GM20431 (cell line): ENCODE measurements around the gene CERS6.
"Not testable (repeated sequence)": the region's sequence is repeated elsewhere in the genome, so short reads cannot be mapped to it uniquely, and the experiment has no call there.

Source experiments
- in situ Hi-C: fragments of 300-500 bp; cut with MseI, MboI; formaldehyde crosslinking; loops from one replicate; pipeline ENCODE4 v1.15.0; 2020; ENCODE audit warnings: low sequenced_read_pairs; ENCODE audit not compliant: unreplicated experiment

The CERS6 gene

DNA sequence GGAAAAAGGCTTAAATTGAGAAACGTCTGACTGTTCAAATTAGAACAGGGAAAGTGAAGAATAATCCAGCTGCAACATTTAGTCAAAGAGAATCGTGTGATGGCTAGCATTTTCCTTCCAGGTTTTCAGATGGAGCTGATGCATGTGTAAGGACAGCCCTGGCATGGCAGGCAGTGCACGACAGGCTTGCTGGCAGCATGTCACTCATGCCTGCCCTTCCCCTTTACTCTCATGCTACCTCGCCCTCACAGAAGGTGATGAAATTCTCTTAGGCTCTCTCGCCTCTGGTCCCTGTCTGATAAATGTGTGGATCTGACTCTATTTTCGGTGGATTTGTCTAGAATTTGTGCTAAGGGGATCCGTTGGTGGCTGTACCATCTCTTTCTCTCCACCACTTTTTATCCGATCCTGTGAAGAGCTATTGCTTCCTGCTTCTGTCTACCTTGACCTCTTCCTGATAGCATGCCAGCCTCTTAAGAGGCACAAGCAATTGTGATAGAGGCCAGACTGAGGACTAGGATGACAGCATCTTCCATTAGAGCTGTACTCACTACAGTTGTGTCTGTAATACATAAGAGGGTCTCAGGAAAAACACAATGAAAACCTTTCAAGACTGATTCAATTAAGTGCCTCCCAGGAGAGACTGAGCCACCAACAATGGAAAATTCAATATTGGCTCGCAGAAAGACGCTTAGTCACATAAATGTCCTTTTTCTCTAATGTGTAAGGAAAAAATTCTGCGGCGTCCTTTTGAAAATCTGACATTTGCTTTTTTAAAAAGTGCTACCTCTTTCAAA is 280.8 kb downstream of the CERS6 start:
- in situ Hi-C loops, result no loop called here

DNA sequence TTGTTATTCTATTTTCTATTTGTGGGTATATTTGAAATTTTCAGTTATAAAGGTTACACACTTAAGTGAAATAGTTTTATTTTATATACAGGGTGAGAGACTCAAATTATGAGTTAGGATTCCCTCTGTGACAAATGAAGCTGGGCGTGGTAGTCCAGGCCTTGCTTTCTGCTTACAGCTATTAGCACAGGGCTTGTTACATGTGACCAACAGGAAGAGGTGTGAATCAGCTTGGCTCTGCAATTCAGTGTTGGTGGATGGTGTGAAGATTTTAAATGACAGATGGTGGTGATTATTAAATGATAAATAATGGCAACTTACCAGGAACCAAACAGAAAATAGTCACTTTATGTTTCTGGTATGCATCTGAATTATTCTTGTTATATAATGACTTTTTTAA is 282.0 kb downstream of the CERS6 start:
- in situ Hi-C loops, result no loop called here

DNA sequence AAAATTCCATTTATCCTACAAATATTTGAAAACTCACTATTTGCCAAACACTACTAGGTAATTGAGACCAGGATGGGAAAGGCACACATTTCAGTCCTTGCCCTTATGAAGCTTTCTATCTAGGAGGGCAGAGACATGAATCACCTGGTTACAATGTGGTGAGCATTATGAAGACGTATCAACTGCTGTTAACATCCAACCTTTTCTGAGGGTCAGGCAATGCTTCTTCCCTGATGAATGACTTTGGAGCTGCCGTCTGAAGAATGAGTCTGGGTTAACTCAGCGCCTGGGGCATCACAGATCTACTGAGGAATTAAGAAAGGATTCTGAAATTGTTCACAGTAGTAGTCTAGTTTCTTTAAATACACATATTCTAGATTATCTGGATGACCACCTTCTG is 284.3 kb downstream of the CERS6 start:
- in situ Hi-C loops, result no loop called here

DNA sequence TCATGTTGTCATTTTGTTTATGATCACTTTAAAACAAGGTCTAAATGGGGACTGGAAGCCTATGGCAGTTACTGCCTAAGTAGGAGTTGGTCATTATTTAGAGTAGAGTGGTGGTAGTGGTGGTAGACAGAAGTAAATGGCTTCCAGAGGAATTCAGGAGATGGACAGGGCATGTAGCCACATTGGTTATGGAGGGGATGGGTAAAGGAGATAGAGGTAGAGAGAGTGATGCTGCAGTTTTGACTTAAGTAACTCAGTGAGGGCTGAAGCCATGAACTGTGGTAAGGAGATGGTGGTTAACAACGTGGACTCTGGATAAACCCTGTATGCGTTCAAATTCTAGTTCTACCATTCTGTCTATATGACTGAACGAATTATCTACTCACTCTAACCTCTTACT is 284.7 kb downstream of the CERS6 start:
- in situ Hi-C loops, result no loop called here

DNA sequence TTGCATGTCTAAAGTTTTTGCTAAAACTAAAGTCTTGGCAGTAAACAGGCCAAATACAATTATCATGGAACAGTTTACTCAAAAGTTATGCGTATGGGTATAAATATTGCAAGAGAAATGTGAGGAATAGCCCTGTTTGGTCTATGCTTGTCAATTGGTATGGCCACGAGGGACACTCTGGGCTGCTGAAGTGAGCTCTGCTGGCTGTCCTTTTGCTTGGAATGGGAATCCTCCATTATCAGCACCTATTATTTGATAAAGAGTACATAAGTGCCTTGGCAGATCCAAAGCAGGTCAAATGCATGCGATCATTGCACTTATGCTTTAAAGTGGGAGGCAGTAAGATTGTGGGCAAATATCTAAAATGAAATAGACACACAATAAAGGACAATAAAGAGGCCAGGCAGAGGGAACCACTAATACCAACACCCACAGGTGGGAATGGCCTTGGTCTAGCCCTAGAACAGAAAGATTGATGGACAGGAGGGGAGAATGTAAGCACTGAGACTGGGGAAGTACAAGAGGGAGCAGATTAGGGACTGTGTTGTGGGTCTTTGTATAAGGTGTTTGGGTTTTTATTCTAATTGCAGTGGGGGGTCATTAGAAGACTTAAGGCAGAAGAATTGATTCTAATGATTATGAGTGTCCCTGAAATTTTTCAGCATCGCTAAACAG is 286.3 kb downstream of the CERS6 start:
- in situ Hi-C loops, result no loop called here

DNA sequence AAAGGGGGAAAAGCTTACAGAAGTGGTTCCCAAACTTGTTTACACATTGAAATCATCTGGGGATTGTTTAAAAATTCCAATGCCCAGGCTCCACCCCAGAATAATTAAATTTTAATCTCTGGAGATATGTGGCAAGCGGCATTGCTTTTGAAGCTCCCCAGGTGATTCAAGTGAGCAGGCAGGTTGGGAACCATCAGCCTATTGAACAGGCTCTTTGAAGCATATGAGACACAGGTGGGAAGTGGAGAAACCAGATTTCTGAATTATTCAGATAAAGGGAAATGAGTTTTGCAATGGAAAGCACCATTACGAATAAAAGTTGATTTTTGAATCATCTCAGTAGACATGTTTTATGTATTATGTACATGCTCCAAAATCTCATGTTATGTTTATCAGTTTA is 288.8 kb downstream of the CERS6 start:
- in situ Hi-C loops, result no loop called here

DNA sequence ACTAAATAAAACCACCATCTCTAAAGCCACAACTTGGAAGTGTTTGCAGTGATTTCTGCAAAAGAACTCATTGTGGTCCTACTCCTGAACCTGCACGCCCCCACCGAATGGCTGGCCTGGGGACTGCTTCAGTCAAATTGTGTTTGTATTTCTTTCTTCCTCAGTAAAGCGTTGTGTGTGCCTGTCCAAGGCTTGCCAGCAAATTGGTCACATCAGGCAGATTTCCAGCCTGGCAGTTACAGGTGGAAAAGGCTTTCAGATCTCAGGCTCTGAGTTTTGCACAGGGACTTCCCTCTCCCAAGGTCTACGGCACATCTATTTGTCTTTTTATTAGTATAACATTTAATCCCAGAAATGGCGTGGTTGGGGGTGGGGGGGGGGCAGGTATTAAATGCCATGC is 292.4 kb downstream of the CERS6 start:
- in situ Hi-C loops, result no loop called here

DNA sequence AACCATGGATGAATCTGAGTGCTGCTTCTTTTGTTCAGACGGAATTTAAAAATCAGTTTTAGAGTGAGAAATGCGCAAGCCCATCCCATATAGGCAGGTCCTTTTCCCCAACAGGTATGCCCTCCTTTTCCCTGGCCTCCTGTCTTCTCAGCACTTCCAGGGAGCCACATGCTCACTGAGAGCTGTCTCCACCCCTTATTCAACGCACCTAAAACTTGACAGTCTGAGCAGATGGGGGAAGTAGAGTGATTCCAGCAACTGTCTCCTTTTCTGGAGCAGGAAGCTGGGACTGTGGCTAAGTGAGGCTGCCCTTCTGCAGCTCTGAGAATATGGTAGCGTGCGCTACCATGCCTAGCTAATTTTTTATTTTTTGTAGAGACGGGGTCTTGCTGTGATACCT is 293.2 kb downstream of the CERS6 start:
- in situ Hi-C loops, result no loop called here

DNA sequence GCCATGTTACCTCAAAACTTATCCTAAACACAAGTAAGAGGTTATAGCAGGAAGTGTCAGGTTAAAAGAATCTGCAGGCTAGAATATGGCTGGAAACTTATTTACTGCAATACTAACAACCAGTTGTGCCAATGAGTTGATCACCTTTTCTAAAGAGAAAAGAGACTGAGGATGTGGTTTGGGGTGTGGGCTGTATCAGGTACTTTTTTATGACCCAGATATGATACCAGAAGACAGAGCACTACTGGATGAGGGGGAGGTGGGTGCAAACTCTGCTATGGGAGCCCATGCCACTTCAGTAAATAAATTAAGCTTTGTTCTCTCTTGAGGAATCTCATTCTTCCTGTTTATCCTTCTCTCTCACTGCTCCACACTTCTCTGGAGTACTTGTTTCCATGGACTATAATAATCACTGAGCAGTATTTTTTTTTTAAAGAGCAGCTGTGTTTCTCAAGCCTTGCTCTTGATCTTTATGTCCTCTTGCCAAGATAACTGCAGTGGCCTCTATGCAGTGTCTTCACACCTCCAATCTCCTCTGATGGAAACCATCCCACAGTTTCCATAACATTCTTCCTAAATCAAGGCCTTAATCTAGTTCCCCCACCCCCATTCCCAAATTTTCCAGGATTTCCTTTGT is 295.1 kb downstream of the CERS6 start:
- in situ Hi-C loops, result no loop called here

DNA sequence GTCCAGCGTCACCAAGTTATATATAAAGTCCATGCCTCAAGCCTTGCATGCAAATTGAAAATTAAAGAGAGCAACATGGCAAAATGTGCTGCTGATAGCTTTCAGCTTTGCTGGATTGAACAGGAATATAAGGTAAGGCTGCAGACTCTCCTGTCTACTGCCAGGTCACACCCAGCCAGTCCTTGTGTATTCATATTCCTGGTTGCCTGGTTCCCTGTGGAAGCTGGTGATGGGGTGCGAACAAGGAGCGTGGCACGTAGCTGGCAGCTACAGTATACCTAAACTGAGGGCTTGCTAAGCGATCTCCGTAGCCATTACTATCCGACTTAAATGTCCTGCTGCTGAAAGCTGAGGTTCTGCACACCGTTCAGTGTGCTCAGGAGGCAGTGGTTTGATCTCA is 296.3 kb downstream of the CERS6 start:
- in situ Hi-C loops, result no loop called here

DNA sequence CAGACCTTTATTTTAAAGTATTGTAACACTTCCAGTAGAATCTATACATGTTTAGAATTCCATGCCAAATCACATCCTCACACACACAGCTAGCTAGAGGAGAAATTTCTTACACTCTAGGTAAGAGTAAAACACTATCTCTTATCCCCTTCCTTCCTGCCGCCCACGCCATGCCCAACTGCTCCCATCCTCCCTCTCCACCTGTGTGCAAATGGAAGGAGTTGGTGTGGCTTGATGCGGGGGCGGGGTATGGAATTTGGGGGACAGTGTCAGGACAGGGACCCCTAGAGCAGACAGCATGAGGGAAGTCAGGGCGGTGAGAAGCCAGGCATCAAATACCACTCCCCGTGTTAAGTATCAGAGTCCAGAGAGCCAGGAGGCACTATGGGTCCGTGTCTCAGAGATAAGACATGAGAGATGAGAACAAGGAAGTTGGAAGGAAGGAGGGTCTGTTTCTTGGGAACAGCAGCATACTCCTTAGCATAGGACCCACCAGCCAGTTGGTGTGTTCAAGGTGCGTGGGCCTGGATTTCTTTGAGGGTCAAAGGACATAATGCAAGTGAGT is 297.8 kb downstream of the CERS6 start:
- in situ Hi-C loops, result no loop called here

DNA sequence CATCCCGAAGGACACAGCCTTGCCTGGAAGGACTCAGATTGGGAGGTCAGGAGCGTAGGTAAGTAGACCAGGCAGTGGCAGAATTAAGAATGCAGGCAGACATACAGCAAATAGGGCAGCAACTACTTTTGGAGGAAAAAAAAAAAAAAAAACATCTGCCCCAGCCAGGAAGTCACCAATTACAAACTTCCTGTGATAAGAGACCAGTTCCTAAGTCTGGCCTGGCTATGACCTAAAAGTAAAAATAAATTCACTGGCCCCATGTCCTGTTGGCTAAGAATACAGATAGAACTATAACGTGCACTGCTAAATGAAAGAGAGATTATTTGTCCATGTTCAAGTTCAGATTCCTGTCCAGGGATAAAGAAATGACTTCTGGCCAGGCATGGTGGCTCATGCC is 301.2 kb downstream of the CERS6 start:
- in situ Hi-C loops, result no loop called here

DNA sequence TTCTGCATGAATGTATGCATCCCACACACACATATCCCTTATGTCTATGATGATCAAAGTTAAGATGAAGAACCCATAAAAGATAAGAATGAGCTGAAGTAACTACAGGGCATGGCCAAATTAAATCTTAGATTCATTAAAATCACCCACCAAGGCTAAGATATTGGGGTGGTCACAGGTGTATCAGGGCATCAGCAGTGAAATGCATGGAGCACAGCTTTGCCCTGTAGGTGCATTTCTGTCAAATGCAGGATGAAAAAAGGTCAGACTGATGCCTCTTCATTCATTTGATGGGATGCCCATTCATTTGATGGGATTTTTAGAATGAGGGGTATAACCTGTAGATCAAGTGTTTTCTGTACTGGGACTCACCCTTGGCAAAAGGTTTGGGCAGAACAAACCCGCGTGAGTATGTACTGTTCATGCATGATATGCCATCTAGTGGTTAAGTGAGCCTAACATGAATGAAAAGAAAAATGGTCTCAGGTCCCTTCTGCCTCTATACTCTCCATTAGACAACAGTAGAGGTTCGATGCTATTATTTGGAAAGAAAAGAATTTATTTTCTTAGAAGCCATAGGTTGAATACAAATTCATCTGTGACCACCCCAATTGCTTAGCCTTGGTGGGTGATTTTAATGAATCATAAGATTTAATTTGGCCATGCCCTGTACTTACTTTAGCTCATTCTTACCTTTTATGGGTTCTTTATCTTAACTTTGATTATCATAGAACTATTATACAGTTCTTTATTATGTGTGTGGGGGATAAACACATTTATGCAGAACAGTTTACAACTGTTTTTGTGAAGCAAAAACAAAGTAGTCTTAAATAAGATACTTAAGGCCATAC is 303.1 kb downstream of the CERS6 start:
- in situ Hi-C loops, result no loop called here

DNA sequence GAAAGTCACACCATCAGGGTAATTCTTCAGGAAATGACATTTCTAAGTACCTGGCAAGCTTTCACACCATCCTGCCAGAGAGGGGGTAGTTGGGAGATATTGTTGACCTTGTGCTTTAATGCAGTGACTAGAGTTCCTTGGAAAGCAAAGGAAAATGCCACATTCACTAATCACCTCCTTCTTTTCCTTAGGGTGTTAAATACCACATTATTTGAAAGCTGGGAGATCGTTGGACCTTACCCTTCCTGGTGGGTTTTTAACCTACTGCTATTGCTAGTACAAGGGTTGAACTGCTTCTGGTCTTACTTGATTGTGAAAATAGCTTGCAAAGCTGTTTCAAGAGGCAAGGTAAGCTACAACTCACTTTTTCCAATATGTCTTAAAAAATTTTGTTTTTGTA is 309.3 kb downstream of the CERS6 start:
- in situ Hi-C loops, result no loop called here

DNA sequence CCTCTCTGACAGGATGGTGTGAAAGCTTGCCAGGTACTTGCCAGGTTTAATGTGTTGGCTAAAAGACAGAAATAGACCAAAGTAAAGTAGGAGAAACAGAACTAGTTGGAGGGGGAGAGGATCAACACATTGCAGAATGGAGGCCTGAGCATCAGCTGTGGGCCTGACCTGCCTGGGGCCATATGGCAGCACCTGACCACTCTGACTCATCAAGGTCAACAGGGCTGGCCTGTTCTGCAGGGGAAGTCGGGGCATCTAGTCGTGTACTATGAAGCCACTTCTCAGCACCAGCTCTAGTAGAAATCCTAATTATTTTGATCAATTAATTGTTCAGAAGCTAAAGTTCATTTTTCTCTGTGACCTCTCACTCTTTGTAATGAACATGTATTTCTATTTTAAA is 310.5 kb downstream of the CERS6 start:
- in situ Hi-C loops, result no loop called here

DNA sequence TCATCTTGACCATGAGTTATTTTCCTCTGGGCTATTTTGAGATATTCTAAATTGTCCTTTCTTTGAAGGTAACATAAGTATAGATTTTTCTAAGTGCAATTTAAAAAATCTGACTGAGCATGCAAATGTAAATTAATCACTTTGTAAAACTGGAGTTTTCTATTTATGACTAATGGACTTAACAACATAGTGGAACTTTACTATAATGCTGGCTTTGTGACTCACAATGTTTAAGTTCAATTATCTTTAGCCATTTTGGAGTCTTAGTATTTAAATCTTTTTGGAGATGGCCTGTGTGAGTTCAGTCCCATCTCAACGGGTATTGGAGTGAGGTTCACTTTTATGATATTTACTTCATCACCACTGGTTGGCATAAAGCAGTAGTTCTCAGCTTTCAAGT is 311.2 kb downstream of the CERS6 start:
- in situ Hi-C loops, result no loop called here

DNA sequence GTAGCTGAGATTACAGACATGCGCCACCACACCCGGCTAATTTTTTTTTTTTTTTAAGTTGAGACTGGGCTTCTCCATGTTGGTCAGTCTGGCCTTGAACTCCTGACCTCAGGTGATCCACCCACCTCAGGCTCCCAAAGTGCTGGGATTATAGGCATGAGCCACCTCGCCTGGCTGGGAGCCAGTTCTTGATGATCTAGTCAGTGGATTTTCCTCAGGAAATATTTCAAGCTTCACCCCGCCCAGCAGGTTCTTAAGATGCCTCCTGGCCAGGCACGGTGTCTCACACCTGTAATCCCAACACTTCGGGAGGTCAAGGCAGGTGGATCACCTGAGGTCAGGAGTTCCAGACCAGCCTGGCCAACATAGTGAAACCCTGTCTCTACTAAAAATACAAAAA is 312.3 kb downstream of the CERS6 start:
- in situ Hi-C loops, result not testable (repeated sequence)

DNA sequence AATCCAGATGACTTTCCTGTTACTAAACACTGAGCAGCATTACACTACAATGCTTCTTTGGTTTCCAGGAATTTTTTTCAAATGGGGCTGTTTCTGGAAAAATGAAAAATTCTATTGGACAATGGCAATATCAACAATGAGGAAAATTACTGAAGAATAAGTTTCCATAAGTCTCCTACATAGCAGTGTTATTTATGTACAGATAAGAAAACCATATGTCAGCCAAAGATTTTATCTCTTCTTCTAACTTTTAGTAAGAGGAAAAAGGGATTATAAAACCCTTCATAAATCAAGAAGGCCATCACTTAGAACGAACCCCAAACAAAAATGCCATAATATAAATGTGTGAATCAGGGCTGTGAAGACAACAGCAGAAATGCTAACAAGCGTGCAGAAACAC is 314.7 kb downstream of the CERS6 start:
- in situ Hi-C loops, result no loop called here

DNA sequence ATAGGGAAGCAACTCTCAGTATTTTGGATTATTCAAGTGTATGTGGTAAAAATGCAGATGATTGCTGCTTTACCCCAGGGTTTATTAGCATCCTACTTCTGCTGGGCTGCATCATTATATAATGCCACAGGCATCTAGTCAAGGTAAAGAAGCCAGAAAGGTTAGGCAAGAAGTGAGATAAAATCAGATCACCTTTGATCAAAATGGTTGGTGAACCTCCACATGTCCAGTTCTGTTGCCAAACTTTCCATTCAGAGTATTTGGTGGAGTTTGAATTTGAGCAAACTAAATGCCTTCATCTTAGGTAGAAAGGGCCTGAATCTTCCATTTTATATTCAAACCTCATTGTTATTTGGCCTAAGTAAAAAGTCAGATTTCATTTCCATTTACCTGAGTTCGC is 316.6 kb downstream of the CERS6 start:
- in situ Hi-C loops, result no loop called here

DNA sequence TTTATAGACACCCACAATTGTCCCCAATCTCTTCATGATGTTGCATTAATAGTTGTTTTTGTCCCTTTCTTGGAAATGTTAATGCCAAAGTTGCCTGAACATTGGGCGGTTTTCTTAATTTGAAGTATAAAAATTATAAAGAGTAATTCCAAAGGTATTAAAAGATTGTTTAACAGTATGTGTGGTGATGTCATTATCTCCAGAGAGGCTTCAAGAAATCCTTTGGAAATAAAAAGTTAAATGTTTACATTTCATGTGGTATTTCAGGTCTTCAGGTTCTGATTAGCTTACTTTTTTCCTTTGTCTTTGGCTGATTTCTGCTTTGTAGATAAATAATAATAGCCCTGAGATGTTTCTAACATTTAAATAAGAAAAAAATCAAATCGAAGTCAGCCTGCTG is 317.1 kb downstream of the CERS6 start:
- in situ Hi-C loops, result no loop called here
